ENCODE results near the gene AJAP1.

DNA sequence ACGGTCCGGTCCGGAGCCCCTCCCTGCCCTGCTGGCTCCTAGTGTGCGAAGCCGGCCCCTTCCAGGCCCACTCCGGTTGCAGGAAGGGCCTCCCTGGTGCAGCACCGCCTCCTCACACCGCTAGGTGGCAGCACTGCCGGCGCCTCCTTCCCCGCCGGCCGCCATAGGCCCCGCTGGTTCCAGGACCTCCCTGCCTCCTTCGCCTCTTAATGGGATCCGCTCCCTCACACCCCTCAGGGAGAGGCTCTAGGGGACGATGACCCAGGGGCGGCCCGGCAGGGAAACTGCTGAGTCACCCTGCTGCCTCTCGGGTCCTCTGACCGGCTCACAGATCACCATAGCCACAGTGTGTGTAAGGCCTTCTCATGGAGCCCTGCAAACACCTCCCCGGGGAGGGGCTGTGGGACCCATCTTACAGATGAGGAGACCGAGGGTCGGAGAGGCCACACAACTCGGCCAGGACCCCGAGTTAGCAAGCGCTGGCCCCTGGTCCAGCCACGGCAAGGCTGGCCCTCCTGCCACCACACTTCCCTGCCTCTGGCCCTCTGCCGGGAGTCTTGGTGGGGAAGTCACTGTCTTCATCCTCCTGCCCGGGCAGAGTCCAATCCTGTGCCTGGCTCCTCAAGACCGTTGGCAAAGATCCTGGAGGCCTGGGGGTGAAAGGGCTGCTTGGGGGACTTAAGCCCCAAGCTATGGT lies 1.6 kb upstream of the AJAP1 start:
- TF ChIP-seq, protein P1, sequence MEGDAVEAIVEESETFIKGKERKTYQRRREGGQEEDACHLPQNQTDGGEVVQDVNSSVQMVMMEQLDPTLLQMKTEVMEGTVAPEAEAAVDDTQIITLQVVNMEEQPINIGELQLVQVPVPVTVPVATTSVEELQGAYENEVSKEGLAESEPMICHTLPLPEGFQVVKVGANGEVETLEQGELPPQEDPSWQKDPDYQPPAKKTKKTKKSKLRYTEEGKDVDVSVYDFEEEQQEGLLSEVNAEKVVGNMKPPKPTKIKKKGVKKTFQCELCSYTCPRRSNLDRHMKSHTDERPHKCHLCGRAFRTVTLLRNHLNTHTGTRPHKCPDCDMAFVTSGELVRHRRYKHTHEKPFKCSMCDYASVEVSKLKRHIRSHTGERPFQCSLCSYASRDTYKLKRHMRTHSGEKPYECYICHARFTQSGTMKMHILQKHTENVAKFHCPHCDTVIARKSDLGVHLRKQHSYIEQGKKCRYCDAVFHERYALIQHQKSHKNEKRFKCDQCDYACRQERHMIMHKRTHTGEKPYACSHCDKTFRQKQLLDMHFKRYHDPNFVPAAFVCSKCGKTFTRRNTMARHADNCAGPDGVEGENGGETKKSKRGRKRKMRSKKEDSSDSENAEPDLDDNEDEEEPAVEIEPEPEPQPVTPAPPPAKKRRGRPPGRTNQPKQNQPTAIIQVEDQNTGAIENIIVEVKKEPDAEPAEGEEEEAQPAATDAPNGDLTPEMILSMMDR (IDR thresholded peaks at IDR 0.05): peak; percentile 70 to 95 (median 80)
- no peak for TF ChIP-seq POLR2A (IDR thresholded peaks at IDR 0.05)

Measured in esophagus squamous epithelium (tissue), 4 donors.